ENCODE data around the gene TMEM14A. TPM values are rescaled to one million over a fixed set of nuclear protein-coding genes. Genes with fewer than 3 reads are reported as not detected.

The TMEM14A gene
- total and polyA plus RNA-seq, 2 of the 8 experiments (the other 6 are each of a cell fraction or from before 2014, with no cell fraction given) = 11.1 to 11.2 TPM

DNA sequence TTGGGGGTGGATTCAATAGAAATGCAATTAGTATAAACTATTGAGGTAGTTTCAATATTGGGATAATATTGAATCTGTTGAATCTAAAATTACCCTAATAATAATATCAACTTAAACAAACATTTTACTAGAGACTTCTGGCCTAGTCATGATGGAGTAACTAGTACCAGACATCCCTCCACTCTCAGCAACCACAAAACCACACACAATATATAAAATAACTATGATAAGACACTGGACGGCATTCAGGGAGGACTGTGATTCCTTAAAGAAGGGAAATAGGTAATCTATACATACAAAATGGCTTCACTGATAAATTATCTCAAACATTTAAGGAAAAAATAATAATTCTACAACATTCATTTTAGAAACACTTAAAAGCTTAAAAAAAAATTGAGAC lies 38.9 kb upstream of the TMEM14A start (continued):
- TF ChIP-seq, protein P1, sequence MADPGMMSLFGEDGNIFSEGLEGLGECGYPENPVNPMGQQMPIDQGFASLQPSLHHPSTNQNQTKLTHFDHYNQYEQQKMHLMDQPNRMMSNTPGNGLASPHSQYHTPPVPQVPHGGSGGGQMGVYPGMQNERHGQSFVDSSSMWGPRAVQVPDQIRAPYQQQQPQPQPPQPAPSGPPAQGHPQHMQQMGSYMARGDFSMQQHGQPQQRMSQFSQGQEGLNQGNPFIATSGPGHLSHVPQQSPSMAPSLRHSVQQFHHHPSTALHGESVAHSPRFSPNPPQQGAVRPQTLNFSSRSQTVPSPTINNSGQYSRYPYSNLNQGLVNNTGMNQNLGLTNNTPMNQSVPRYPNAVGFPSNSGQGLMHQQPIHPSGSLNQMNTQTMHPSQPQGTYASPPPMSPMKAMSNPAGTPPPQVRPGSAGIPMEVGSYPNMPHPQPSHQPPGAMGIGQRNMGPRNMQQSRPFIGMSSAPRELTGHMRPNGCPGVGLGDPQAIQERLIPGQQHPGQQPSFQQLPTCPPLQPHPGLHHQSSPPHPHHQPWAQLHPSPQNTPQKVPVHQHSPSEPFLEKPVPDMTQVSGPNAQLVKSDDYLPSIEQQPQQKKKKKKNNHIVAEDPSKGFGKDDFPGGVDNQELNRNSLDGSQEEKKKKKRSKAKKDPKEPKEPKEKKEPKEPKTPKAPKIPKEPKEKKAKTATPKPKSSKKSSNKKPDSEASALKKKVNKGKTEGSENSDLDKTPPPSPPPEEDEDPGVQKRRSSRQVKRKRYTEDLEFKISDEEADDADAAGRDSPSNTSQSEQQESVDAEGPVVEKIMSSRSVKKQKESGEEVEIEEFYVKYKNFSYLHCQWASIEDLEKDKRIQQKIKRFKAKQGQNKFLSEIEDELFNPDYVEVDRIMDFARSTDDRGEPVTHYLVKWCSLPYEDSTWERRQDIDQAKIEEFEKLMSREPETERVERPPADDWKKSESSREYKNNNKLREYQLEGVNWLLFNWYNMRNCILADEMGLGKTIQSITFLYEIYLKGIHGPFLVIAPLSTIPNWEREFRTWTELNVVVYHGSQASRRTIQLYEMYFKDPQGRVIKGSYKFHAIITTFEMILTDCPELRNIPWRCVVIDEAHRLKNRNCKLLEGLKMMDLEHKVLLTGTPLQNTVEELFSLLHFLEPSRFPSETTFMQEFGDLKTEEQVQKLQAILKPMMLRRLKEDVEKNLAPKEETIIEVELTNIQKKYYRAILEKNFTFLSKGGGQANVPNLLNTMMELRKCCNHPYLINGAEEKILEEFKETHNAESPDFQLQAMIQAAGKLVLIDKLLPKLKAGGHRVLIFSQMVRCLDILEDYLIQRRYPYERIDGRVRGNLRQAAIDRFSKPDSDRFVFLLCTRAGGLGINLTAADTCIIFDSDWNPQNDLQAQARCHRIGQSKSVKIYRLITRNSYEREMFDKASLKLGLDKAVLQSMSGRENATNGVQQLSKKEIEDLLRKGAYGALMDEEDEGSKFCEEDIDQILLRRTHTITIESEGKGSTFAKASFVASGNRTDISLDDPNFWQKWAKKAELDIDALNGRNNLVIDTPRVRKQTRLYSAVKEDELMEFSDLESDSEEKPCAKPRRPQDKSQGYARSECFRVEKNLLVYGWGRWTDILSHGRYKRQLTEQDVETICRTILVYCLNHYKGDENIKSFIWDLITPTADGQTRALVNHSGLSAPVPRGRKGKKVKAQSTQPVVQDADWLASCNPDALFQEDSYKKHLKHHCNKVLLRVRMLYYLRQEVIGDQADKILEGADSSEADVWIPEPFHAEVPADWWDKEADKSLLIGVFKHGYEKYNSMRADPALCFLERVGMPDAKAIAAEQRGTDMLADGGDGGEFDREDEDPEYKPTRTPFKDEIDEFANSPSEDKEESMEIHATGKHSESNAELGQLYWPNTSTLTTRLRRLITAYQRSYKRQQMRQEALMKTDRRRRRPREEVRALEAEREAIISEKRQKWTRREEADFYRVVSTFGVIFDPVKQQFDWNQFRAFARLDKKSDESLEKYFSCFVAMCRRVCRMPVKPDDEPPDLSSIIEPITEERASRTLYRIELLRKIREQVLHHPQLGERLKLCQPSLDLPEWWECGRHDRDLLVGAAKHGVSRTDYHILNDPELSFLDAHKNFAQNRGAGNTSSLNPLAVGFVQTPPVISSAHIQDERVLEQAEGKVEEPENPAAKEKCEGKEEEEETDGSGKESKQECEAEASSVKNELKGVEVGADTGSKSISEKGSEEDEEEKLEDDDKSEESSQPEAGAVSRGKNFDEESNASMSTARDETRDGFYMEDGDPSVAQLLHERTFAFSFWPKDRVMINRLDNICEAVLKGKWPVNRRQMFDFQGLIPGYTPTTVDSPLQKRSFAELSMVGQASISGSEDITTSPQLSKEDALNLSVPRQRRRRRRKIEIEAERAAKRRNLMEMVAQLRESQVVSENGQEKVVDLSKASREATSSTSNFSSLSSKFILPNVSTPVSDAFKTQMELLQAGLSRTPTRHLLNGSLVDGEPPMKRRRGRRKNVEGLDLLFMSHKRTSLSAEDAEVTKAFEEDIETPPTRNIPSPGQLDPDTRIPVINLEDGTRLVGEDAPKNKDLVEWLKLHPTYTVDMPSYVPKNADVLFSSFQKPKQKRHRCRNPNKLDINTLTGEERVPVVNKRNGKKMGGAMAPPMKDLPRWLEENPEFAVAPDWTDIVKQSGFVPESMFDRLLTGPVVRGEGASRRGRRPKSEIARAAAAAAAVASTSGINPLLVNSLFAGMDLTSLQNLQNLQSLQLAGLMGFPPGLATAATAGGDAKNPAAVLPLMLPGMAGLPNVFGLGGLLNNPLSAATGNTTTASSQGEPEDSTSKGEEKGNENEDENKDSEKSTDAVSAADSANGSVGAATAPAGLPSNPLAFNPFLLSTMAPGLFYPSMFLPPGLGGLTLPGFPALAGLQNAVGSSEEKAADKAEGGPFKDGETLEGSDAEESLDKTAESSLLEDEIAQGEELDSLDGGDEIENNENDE (IDR thresholded peaks at IDR 0.05; ENCODE audit: insufficient replicate concordance, low read length) = no peak
